Activated CD8-positive, alpha-beta T cell treated with anti-CD3 and anti-CD28 coated beads for 36 hours (primary cell): Measurements from ENCODE around the gene PUS3. TPM values are rescaled to one million over a fixed set of nuclear protein-coding genes. Genes with fewer than 3 reads are reported as not detected.

ENCODE experiments used
- ATAC-seq: fragments of 200-7000 bp; cut with Tn5 transposase; one replicate; pipeline ENCODE4 v1.10.0; 2021; ENCODE audit warnings: mild to moderate bottlenecking, moderate library complexity
- CTCF ChIA-PET: fragments of 350-600 bp; sonication (Branson Sonifier 250); formaldehyde crosslinking; loops from one replicate; lab custom pipeline; 2021; ENCODE audit warnings: antibody characterized with exemption; lab: Charles Lee
- POLR2A ChIA-PET: fragments of 350-600 bp; sonication (Branson Sonifier 250); formaldehyde crosslinking; loops from one replicate; lab custom pipeline; 2021; ENCODE audit warnings: antibody characterized with exemption; lab: Charles Lee
- DNase-seq: peaks from one replicate; pipeline ENCODE4 v3.0.0-alpha.2; 2020
- H3K27ac Mint-ChIP-seq: one replicate; pipeline ENCODE4 v1.8.0; 2021; ENCODE audit warnings: mild to moderate bottlenecking, mixed read lengths
- H3K27me3 Mint-ChIP-seq: one replicate; pipeline ENCODE4 v1.8.0; 2021; ENCODE audit warnings: mixed read lengths
- H3K36me3 Mint-ChIP-seq: one replicate; pipeline ENCODE4 v1.8.0; 2021; ENCODE audit warnings: low read depth, mixed read lengths
- H3K4me1 Mint-ChIP-seq: one replicate; pipeline ENCODE4 v1.8.0; 2021; ENCODE audit warnings: low read depth, mixed read lengths
- H3K4me3 Mint-ChIP-seq: one replicate; pipeline ENCODE4 v1.8.0; 2021; ENCODE audit warnings: mild to moderate bottlenecking, moderate library complexity, mixed read lengths
- H3K9me3 Mint-ChIP-seq: one replicate; pipeline ENCODE4 v1.8.0; 2021; ENCODE audit warnings: mixed read lengths
- CTCF ChIP-seq: fragments of 200-600 bp; IDR thresholded peaks from one replicate; pipeline ENCODE4 v1.8.0; 2022; ENCODE audit warnings: antibody characterized with exemption, mild to moderate bottlenecking
- intact Hi-C: fragments of 100-400 bp; cut with micrococcal nuclease; formaldehyde crosslinking; loops from one replicate; pipeline ENCODE4 v1.10.0; 2022
- total RNA-seq, 2 experiments: library from RNA; stranded (reverse); gene quantifications; one replicate each; pipeline ENCODE4 v1.2.3, GENCODE V29; 2021

The PUS3 gene
- total RNA-seq, 2 experiments from 2014 or later = 15.4 to 15.5 TPM

DNA sequence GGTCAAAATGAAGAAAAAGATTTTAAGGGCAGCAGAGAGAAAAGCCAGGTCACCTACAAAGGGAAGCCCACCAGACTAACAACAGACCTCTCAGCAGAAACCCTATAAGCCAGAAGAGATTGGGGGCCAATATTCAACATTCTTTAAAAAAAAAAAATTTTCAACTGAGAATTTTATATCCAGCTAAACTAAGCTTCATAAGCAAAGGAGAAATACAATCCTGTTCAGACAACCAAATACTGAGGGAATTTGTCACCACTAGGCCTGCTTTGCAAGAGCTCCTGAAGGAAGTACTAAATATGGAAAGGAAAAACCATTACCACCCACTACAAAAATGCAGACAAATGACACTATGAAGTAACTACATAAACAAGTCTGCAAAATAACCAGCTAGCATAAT is 56.8 kb downstream of the PUS3 start:
- Mint-ChIP-seq H3K36me3 (peaks cover 5% of the 10 kb centered on the region), H3K4me3 (no peak overlapping the region), H3K9me3 (peaks cover 26% of the 10 kb centered on the region), H3K27me3 (peaks cover 13% of the 10 kb centered on the region), H3K4me1 (no peaks in the 10 kb centered on the region), H3K27ac (no peak overlapping the region)
- POLR2A ChIA-PET = no interaction called here
- DNase-seq = no peak
- no peak for ATAC-seq
- intact Hi-C loops = no loop called here
- CTCF ChIA-PET = no interaction called here
- no peak for TF ChIP-seq CTCF

Other genes starting within 250 kb of the PUS3 start
- gene ACRV1, start 222.4 kb downstream of the PUS3 start, total RNA-seq = not detected
- not detected for gene PATE1, start 156.9 kb downstream of the PUS3 start, total RNA-seq
- not detected for gene PATE2, start 124.4 kb downstream of the PUS3 start, total RNA-seq
- not detected for gene PATE3, start 115.1 kb downstream of the PUS3 start, total RNA-seq
- gene PATE4, start 69.9 kb downstream of the PUS3 start, total RNA-seq = not detected
- gene HYLS1, start 15.5 kb downstream of the PUS3 start, total RNA-seq = 1 to 10 TPM; 4.6 to 5.2 TPM
- gene DDX25, start 1.3 kb upstream of the PUS3 start, total RNA-seq = under 1 TPM; 0.43 to 0.54 TPM
- gene VSIG10L2, start 42.8 kb upstream of the PUS3 start, total RNA-seq = not detected
- 1 to 10 TPM; 3.2 to 4.0 TPM for gene CDON, start 159.7 kb upstream of the PUS3 start, total RNA-seq